Fibroblast of lung (primary cell): ENCODE measurements around the gene PI4K2B.

Source experiments
- CTCF ChIP-seq, 2 donors: IDR thresholded peaks in 1 of 2; conservative IDR thresholded peaks in 1 of 2; 1 replicate in 1 of 2; 2 replicates in 1 of 2; pipeline ENCODE4 v1.5.1; 2011 to 2012; ENCODE audit warnings: low read length in 2 of 2, control low read depth in 1 of 2, inconsistent platforms in 1 of 2, low read depth in 1 of 2, mild to moderate bottlenecking in 1 of 2
- EZH2 ChIP-seq: IDR thresholded peaks from 2 replicates; pipeline ENCODE4 v1.5.1; 2012; ENCODE audit warnings: low read length, control low read depth, mild to moderate bottlenecking; ENCODE audit errors: missing control alignments

- no peak for TF ChIP-seq CTCF (conservative IDR thresholded peaks at IDR 0.05 in 1 of 2, IDR thresholded peaks at IDR 0.05 in 1 of 2; ENCODE audit: low read depth in 1 of 2, low read length in 2 of 2)
- no peak for TF ChIP-seq EZH2
These were observed 87.9 kb downstream of the PI4K2B start for GRCh38 chr4:25321703-25322102.
